Measurements from ENCODE around the gene GRID1. TPM values are rescaled to one million over a fixed set of nuclear protein-coding genes. Genes with fewer than 3 reads are reported as not detected.

Gene GRID1
- total and polyA plus RNA-seq, 8 donors, result 0.31 to 8.5 (median 1.0) TPM; not detected in 1

GRCh38 chr10:85926986-85927385, 439.6 kb downstream of the GRID1 start:
- H3K4me3 ChIP-seq, result no peak overlapping the region
- intact Hi-C loops (cut with DNase I; ENCODE audit: low total_unique reads), result no loop called here
- no peaks in the 10 kb centered on the region for H3K36me3 ChIP-seq
- 49 to 75% (median 55%) methylated on average over 3 of the region's 3 CpGs for WGBS, 5 donors
- H3K9me3 ChIP-seq, result no peaks in the 10 kb centered on the region
- H3K27me3 ChIP-seq, result no peaks in the 10 kb centered on the region
- TF ChIP-seq POLR2A (IDR thresholded peaks at IDR 0.05) (no peak), POLR2AphosphoS5 (IDR thresholded peaks at IDR 0.05) (no peak), CTCF (IDR thresholded peaks at IDR 0.05) (no peak), EP300 (IDR thresholded peaks at IDR 0.05) (no peak)
- DNase-seq, result no peak
- no peak overlapping the region for H3K27ac ChIP-seq
- H3K4me1 ChIP-seq, result peaks cover 0 to 4% (median 0%) of the 10 kb centered on the region in 4 donors

- WGBS, 5 donors, result 42 to 71% (median 69%) methylated on average over 5 of the region's 5 CpGs
- Histone ChIP-seq H3K27ac (no peak overlapping the region), H3K9me3 (no peaks in the 10 kb centered on the region), H3K4me1 (peaks cover 0 to 13% (median 0%) of the 10 kb centered on the region in 4 donors), H3K27me3 (no peaks in the 10 kb centered on the region), H3K36me3 (no peaks in the 10 kb centered on the region), H3K4me3 (no peak overlapping the region)
- no peak for DNase-seq
- intact Hi-C loops (cut with DNase I; ENCODE audit: low total_unique reads), result no loop called here
- TF ChIP-seq CTCF (IDR thresholded peaks at IDR 0.05) (no peak), EP300 (IDR thresholded peaks at IDR 0.05) (no peak), POLR2A (IDR thresholded peaks at IDR 0.05) (no peak), POLR2AphosphoS5 (IDR thresholded peaks at IDR 0.05) (no peak)
These were observed 440.5 kb downstream of the GRID1 start for GRCh38 chr10:85926136-85926535.

- no peak overlapping the region for H3K27ac ChIP-seq
- no peaks in the 10 kb centered on the region for H3K9me3 ChIP-seq
- no peak overlapping the region for H3K4me3 ChIP-seq
- H3K36me3 ChIP-seq, result no peaks in the 10 kb centered on the region
- DNase-seq, result no peak
- H3K27me3 ChIP-seq, result no peaks in the 10 kb centered on the region
- 82 to 91% (median 83%) methylated on average over 5 of the region's 5 CpGs for WGBS, 5 donors
- intact Hi-C loops (cut with DNase I; ENCODE audit: low total_unique reads), result no loop called here
- H3K4me1 ChIP-seq, result peaks cover 0 to 22% (median 0%) of the 10 kb centered on the region in 4 donors
- no peak for TF ChIP-seq POLR2AphosphoS5 (IDR thresholded peaks at IDR 0.05)
- TF ChIP-seq EP300 (IDR thresholded peaks at IDR 0.05), result no peak
- no peak for TF ChIP-seq POLR2A (IDR thresholded peaks at IDR 0.05)
- TF ChIP-seq CTCF (IDR thresholded peaks at IDR 0.05), result no peak
These were observed 441.3 kb downstream of the GRID1 start for GRCh38 chr10:85925201-85925750.

GRCh38 chr10:85924382-85925102, 442.1 kb downstream of the GRID1 start:
- no peaks in the 10 kb centered on the region for H3K36me3 ChIP-seq
- peaks cover 0 to 29% (median 3%) of the 10 kb centered on the region in 4 donors for H3K4me1 ChIP-seq
- no peaks in the 10 kb centered on the region for H3K27me3 ChIP-seq
- H3K4me3 ChIP-seq, result no peak overlapping the region
- H3K9me3 ChIP-seq, result no peaks in the 10 kb centered on the region
- intact Hi-C loops (cut with DNase I; ENCODE audit: low total_unique reads), result no loop called here
- DNase-seq, result no peak
- WGBS, 5 donors, result 82 to 89% (median 85%) methylated on average over 7 of the region's 7 CpGs
- H3K27ac ChIP-seq, result no peak overlapping the region
- TF ChIP-seq EP300 (IDR thresholded peaks at IDR 0.05) (no peak), CTCF (IDR thresholded peaks at IDR 0.05) (no peak), POLR2AphosphoS5 (IDR thresholded peaks at IDR 0.05) (no peak), POLR2A (IDR thresholded peaks at IDR 0.05) (no peak)
